Epithelial cell of prostate (primary cell): ENCODE measurements around the gene ADARB1.

Experiments
- DNase-seq: peaks from one replicate; pipeline ENCODE4 v3.0.0-alpha.2; 2011; ENCODE audit warnings: low read depth, low spot score
- H3K27ac ChIP-seq: fragments of 450-650 bp; 2 replicates; pipeline ENCODE4 v1.5.1; 2017; ENCODE audit warnings: mild to moderate bottlenecking

Gene ADARB1

GRCh38 chr21:45179568-45180245 is 105.3 kb downstream of the ADARB1 start:
- DNase-seq = no peak
- H3K27ac ChIP-seq = no peak overlapping the region

GRCh38 chr21:45180246-45180599 is 105.8 kb downstream of the ADARB1 start:
- no peak overlapping the region for H3K27ac ChIP-seq
- no peak for DNase-seq

GRCh38 chr21:45182958-45183357 is 108.6 kb downstream of the ADARB1 start:
- DNase-seq = no peak
- H3K27ac ChIP-seq = no peak overlapping the region

- no peak overlapping the region for H3K27ac ChIP-seq
- DNase-seq = no peak
Measured at GRCh38 chr21:45183852-45184251, 109.5 kb downstream of the ADARB1 start.

GRCh38 chr21:45184869-45185268 is 110.5 kb downstream of the ADARB1 start:
- DNase-seq = no peak
- H3K27ac ChIP-seq = no peak overlapping the region

- no peak overlapping the region for H3K27ac ChIP-seq
- DNase-seq = no peak
Measured at GRCh38 chr21:45186709-45187108, 112.3 kb downstream of the ADARB1 start.

- H3K27ac ChIP-seq = no peak overlapping the region
- DNase-seq = no peak
Measured at GRCh38 chr21:45187646-45188045, 113.3 kb downstream of the ADARB1 start.

- H3K27ac ChIP-seq = no peak overlapping the region
- no peak for DNase-seq
Measured at GRCh38 chr21:45190013-45190412, 115.6 kb downstream of the ADARB1 start.

- no peak overlapping the region for H3K27ac ChIP-seq
- no peak for DNase-seq
Measured at GRCh38 chr21:45192332-45192731, 118.0 kb downstream of the ADARB1 start.

- DNase-seq = no peak
- H3K27ac ChIP-seq = no peak overlapping the region
Measured at GRCh38 chr21:45196620-45197019, 122.2 kb downstream of the ADARB1 start.

- H3K27ac ChIP-seq = no peak overlapping the region
- no peak for DNase-seq
Measured at GRCh38 chr21:45199201-45199600, 124.8 kb downstream of the ADARB1 start.

- H3K27ac ChIP-seq = no peak overlapping the region
- no peak for DNase-seq
Measured at GRCh38 chr21:45200031-45200430, 125.7 kb downstream of the ADARB1 start.

GRCh38 chr21:45200581-45201296 is 126.4 kb downstream of the ADARB1 start:
- no peak for DNase-seq
- H3K27ac ChIP-seq = no peak overlapping the region

GRCh38 chr21:45202344-45202743 is 128.0 kb downstream of the ADARB1 start:
- DNase-seq = no peak

GRCh38 chr21:45202889-45203288 is 128.5 kb downstream of the ADARB1 start:
- DNase-seq = no peak
- no peak overlapping the region for H3K27ac ChIP-seq

More at GRCh38 chr21:45202344-45202743, 128.0 kb downstream of the ADARB1 start:
- no peak overlapping the region for H3K27ac ChIP-seq

- H3K27ac ChIP-seq = no peak overlapping the region
- no peak for DNase-seq
Measured at GRCh38 chr21:45203983-45204382, 129.6 kb downstream of the ADARB1 start.

GRCh38 chr21:45204395-45204794 is 130.0 kb downstream of the ADARB1 start:
- no peak for DNase-seq
- H3K27ac ChIP-seq = no peak overlapping the region

GRCh38 chr21:45207839-45208626 is 133.7 kb downstream of the ADARB1 start:
- DNase-seq = no peak

GRCh38 chr21:45208627-45208951 is 134.2 kb downstream of the ADARB1 start:
- DNase-seq = no peak

More at GRCh38 chr21:45207839-45208626, 133.7 kb downstream of the ADARB1 start:
- no peak overlapping the region for H3K27ac ChIP-seq

GRCh38 chr21:45209046-45209445 is 134.7 kb downstream of the ADARB1 start:
- no peak for DNase-seq
- H3K27ac ChIP-seq = no peak overlapping the region

More at GRCh38 chr21:45208627-45208951, 134.2 kb downstream of the ADARB1 start:
- no peak overlapping the region for H3K27ac ChIP-seq

- H3K27ac ChIP-seq = no peak overlapping the region
- DNase-seq = no peak
Measured at GRCh38 chr21:45209685-45210284, 135.4 kb downstream of the ADARB1 start.
